CD4-positive, alpha-beta T cell treated with Interleukin-4 for 4 hours (primary cell): ENCODE results near the gene AFMID.
A peak's percentile ranks its signal among the peaks of the same experiment; 100 is the strongest.
"Not testable (repeated sequence)": the region's sequence is repeated elsewhere in the genome, so short reads cannot be mapped to it uniquely, and the experiment has no call there.

Experiments used
- DNase-seq: peaks from one replicate; pipeline ENCODE4 v3.0.0-alpha.2; 2020

Gene AFMID

GRCh38 chr17:78154903-78155811 lies 32.0 kb upstream of the AFMID start:
- no peak for DNase-seq

DNA sequence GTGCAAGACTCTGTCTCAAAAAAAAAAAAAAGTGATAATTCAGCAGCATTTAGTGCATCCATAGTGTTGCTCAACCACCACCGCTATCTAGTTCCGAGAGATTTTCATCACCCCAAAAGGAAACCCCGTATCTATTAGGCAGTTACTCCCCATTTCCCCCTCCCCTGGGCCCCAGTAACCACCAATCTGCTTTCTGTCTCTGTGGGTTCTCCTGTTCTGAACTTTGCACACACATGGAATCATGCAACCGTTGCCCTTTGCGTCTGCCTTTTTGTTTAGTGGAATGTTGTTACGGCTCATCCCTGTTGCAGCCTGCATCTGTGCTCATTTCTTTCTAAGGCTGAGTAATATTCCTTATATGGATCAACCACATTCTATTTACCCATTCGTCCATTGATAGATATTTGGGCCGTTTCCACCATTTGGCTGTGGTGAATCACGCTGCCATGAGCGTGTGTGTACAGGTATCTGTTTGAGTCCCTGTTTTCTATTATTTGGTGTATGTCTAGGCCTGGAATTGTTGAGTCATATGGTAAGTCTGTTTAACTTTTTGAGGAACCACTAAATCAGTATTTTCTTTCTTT lies 27.5 kb upstream of the AFMID start:
- DNase-seq: no peak

- no peak for DNase-seq
Observed at GRCh38 chr17:78163881-78164747, 23.0 kb upstream of the AFMID start.

DNA sequence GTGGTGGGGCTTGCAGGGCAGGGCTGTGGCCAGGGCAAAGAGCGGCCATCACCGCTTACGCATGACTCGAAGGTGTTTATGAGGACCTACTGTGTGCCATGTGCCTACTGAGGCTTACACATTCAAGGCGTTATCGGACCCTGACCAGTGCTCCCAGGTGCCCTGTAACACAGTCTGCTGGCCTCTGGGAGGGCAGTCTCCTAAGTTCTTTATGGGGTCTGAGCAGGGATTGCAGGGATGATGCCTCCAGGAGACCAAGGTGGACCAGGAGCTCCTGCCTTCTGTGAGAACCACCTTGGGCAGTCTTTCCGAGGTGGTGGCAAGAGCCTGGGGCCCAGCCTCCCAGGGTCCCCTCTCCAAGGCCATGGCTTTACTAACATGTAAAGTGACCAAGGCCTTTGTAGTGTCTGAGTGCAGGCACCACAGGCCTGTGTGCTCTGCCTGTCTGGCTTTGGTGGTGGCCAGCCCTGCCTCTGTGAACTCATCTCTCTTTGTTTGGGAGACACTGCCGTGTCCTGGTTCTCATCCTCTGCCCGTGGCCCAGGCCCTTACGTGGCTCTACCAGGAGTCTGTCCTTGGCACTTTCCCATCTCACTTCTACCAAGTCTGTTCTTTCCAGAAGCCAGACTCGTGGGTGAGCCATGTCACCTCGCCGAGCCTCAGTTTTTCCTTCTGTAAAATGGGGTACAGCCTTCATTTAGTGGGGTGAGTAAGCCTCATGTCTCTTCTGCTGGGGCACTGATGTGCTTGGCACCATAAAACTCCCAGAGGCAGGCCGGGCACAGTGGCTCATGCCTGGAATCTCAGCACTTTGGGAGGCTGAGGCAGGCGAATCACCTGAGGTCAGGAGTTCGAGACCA lies 22.2 kb upstream of the AFMID start:
- no peak for DNase-seq

DNA sequence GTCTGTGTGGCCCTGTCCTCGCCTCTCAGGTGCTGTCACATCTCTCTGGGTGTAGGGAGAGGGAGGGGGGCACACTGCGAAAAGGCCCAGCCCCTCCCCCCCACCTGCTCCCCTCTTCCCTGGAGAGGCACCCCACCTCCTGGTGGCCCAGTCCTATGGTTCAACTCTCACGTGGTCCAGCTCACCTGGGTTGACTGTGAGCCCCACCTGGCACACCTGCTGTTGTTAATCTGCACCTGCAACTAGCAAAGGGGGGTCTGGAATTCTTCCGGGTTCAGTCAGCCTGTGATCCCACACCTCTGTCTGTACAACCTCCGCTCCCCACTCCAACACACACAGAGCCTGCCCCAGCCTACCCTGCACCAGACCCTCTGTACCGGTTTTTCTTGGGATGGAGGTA lies 20.7 kb upstream of the AFMID start:
- no peak for DNase-seq

DNA sequence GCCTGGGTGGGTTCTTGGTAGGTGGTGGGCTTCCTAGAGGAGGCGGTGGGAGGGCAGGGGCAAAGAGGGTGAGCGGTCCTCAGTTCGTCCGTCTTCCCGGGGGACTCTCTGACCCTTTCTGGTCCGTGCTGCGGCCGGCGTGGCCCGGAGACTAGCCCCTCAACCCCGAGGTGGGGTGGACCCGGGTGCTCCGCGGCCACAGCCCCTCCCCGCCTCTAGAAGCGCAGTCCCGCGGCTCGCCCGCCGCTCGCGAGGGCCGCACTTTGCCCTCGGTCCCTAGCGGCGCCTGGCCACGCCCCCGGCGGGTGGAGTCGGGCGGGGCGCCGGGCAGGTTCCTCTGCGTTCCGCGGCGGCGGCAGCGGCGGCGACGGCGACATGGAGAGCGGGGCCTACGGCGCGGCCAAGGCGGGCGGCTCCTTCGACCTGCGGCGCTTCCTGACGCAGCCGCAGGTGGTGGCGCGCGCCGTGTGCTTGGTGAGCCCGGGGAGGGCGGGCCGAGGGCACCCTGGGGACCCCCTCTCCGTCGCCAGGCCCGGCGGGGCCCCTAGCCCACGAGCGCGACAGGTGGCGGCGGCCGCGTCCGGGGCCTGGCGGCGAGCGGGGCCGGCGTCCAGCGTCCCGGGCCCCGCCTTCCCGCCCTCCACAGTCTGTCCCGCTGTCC lies 18.8 kb upstream of the AFMID start, which contains the start of gene SYNGR2:
Gene SYNGR2 (plus strand): TSS at position 340 of the 661 bp plus-strand sequence. CDS start 36 bp downstream, at position 376.
- DNase-seq: peak; percentile 80

- DNase-seq: peak; percentile 51
Observed at GRCh38 chr17:78168903-78169793, 18.0 kb upstream of the AFMID start.

DNA sequence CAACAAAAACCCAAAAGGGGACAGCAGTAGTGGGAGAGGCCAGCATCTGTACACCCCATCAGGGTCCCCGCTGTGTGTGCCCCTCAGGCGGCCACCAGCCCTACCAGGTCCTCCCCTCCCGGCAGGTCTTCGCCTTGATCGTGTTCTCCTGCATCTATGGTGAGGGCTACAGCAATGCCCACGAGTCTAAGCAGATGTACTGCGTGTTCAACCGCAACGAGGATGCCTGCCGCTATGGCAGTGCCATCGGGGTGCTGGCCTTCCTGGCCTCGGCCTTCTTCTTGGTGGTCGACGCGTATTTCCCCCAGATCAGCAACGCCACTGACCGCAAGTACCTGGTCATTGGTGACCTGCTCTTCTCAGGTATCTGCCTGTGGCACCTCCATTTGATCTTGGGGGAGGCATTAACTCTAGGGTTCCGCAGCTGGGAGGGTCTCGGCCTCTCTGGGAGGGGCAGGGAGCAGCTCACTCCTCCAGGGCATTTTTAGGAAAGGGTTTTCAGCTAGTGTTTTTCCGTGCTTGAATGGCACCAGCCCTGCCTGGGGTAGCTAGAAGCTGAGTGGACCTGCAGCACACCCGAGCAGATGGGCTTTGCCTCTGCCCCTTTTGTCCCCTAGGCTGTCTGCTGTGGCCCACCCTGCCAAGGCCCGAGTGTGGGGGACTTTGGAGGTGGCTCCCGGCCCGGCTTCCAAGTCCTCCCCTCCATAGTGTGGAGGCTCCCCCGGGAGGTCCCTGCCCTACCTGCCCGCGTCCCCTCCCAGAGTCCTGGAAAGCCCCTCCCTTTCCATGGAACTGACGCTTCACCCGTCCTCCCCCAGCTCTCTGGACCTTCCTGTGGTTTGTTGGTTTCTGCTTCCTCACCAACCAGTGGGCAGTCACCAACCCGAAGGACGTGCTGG lies 16.2 kb upstream of the AFMID start:
- DNase-seq: no peak

- DNase-seq: not testable (repeated sequence)
Observed at GRCh38 chr17:78171591-78172248, 15.4 kb upstream of the AFMID start.

DNA sequence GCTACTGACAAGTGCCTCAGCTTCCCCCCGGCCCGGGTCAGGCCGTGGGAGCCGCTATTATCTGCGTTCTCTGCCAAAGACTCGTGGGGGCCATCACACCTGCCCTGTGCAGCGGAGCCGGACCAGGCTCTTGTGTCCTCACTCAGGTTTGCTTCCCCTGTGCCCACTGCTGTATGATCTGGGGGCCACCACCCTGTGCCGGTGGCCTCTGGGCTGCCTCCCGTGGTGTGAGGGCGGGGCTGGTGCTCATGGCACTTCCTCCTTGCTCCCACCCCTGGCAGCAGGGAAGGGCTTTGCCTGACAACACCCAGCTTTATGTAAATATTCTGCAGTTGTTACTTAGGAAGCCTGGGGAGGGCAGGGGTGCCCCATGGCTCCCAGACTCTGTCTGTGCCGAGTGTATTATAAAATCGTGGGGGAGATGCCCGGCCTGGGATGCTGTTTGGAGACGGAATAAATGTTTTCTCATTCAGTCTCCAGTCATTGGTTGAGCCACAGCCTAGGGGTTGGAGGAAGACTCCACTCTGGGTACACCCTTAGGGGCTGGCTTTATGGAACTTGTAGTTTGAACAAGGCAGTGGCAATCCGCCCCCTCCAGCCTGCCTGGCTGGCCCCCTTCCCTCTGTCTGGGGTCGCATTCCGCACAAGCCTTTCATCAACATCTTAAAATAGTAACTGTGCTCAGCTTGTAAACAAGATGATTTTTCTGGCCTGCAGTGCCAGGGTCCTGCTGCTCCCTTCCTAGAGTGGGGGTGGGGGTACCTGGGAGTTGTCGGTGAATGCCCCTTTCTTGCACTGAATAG lies 14.7 kb upstream of the AFMID start:
- DNase-seq: no peak

DNA sequence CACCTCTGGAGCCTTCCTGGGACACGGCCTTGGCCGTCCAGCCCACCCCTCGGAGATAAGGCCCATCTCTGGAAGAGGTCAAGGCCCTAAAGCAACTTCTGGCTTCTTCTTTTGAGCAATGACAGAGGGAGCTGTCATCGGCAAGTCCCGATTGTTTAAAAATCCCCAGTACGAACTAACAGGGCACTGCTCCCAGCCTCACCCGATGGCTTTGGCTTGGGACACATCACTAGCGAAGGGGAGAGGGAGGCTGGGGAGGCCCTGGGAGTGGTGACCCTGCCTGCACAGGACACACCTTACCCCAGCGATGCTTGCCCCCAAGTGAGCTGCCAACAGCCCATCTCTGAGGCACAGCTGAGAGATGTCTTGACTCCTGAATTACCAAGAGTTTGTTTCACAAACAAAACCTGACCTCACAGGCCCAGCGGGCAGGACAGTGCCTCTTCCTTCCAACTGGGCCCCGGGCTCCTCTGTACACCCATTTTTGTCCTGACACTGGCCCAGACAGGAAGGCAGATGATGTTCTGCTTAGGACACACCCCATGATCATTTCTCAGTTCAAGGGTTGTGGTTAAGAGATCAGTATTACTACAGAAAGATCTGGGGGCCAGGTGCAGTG lies 14.0 kb upstream of the AFMID start:
- DNase-seq: peak; percentile 48

DNA sequence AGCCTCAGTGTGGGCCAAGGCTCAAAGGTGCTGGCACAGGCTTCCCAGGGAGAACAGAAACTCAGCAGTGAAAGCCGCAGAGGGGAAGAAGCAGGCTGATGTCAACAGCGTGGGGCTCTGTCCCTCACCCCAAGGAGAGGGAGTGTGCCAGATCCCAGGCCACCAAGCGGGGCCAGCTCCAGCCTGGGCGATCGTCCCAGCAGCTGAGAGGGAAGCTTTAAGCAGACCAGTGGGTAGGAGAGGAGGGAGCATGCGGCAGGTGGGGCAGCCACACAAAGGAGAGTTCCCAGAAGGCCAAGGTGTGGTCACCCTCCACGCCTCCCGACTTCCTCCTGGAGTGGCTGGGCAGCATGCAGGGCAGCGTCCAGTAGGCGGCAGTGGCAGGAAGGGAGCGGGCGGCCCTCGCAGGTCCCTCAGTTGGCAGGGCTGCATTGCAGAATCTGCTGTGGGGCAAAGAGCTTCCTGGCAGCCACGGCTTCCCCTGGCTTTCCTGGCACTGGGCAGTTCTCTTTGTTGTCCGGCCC lies 12.8 kb upstream of the AFMID start:
- no peak for DNase-seq

DNA sequence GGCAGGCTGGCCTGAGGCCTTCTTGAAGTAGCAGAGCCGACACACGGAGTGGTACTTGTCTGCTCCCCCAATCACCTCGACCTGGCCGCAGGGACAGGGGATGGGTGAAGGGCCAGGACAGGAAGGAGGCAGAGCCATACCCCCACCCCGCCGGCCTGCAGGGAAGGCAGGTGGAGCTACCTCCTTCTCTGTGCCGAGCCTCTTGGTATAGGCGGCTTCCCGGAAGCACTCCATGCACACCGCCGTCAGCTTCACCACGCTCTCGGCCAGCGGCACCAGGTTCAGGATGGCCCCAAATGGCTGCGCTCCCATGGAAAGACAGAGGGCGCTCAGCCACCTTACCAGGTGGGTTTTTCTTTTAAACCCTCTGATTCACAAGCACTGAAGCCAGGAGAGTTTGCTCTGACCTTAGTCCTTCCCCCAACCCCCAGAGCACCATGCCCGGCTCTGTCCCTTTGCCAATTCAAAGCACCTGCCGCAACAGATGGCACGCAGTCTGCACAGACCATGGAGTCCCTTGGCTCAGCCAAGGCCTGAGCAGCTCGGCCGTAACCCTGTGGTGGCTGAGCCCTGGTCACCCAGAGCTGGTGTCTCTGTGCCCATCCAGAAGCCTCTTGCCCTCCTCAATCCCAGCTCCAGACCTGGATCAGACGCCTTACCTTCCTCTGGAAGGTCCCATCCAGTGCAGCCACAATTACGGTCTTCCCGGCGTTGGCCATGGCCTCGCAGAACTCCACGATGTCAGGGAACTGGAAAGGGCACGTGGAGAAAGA lies 12.1 kb upstream of the AFMID start:
- DNase-seq: no peak

- DNase-seq: no peak
Observed at GRCh38 chr17:78175643-78175981, 11.6 kb upstream of the AFMID start.

DNA sequence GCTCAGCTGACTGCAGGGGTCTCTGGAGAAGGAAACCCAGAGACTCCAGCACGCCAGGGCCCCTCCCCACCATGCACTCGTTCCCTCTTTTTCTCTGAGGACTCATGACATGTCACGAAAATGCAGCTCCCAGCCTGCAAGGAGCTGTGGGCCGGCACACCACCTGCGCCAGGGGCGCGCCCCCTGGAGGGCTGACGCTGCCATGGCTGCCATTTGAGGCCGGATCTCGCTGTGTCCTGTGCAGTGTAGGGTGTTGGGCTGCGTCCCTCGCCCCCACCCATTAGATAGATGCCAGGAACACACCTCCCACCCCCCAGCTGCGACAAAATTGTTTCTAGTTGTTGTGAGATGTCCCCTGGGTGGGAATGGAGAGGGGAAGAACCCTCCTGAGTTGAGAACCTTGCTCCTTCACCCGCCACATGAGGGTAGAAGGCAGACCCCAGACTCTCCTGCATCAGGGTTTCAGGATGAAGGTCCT lies 10.6 kb upstream of the AFMID start:
- DNase-seq: peak; percentile 73

- no peak for DNase-seq
Observed at GRCh38 chr17:78179372-78179771, 7.8 kb upstream of the AFMID start.

GRCh38 chr17:78180083-78180482 lies 7.1 kb upstream of the AFMID start:
- DNase-seq: no peak
